Glomerular endothelial cell (primary cell): ENCODE data around the gene PRKCD. TPM values are rescaled to one million over a fixed set of nuclear protein-coding genes. Genes with fewer than 3 reads are reported as not detected.
A peak's percentile ranks its signal among the peaks of the same experiment; 100 is the strongest.

Source experiments
- DNase-seq: peaks from one replicate; pipeline ENCODE4 v3.0.0-alpha.2; 2011; ENCODE audit warnings: low read depth, low spot score; ENCODE audit errors: extremely low read depth
- total RNA-seq: library from RNA; depleted of rRNA; stranded (reverse); fragments of >200 nt; gene quantifications from 2 replicates; pipeline ENCODE4 v1.2.3, GENCODE V29; 2015

The PRKCD gene
- total RNA-seq, 1 donor from 2014 or later = 12.1 TPM

DNA sequence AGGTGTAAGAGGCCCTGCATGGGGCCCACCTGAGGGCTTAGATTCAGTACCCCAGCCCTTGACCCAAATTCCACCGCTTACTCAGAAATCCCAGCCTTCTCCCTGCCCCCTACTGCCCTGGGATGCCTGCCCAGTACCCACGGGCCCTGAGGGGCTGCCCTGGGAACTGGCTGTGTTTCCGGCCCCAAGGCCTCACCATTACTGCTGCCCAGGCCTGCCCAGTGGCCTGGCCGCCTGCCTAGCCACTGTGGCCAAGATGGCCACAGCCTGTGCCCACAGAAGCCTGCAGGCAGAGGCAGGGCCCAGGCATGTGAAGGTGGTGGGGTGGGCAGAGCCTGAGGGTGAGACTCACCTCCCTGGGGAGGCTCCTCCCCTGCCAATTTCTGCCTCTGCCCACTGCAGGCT, 6.1 kb upstream of the PRKCD start:
- DNase-seq = no peak

DNA sequence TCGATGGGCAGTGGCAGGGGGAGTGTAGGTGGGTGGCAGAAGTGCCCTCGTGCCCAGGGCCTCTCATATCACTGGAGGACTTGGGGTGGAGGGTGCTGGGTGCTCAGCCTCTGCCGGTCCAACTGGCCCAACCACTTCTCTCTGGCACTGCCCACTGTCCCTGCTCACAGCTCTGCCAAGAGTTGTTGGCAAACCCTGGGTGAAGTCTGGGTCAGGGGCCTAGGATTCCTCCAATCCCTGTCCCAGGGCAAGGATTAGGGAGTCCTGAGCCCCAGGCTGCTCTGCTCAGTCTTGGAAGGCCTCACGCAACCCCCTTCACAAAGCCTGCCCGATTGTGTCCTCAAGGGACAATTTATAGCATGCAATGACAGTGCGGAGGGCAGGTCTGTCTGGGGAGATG, 5.2 kb upstream of the PRKCD start:
- no peak for DNase-seq

DNA sequence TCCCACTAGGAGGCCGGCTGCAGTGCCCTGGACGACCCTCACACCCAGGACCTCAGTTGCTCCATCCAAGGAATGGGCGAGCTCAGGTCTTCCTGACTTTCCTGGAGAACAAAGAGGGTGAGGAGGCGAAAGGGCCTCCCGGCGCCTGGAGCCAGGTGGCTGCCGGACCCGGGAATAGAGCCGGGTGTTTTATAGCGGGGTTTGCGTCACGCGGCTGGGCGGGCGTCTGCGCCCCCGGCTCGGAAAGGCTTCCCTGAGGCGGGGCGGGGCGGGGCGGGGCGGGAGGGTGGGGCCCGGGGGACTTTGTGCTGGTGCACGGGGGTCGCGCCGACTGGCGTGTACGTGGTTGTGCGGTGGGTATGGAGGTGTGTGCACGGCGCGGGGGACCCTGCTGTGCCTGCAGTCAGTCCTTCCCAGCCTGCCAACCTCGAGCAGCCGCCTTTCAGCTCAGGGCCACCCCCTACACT, 4.6 kb upstream of the PRKCD start:
- no peak for DNase-seq

DNA sequence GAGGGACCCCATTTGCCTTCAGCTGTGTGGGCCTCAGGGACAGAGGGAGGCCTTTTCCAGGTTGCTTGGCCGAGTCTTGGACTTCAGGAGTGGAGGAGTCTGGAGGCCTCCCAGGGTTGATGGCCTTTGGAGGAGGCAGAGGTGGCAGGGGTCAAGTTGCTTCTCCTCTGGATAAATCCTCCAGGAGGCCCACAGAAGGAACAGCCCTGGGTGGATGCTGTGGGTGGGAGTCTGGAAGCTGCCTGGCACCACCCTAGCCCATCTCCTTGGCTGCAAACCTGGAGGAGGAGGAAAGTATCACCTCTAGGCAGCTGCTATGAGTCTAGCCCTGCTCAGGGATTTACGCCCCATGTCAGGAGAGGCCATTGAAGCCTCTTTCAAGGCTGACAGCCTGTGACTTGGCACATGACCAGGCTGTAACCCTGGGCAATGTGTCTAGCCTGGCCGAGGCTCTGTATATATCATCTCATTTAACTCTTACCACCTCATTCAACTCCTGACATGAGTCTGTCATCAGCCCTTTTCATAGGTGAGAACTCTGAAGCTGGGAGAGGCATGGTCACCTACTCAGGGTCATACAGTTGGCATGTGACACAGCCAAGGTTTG, 2.9 kb upstream of the PRKCD start:
- DNase-seq = no peak

DNA sequence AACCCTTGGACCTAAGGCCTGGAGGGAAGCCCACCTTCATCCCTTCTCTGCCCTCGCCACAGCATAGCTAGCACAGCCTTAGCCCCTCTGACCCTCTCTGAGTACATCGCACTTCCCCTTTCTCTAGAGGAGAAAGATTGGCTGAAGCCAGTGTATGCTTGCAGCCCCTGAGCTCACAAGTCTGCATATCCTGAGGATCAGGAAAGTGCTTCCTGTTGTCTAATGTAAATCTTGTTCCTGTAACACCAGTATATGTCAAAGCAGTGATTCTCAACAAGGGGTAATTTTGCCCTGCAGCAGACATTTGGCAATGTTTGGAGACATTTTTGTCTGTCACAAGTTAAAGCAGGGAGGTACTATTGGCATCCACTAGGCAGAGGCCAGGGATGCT, 2.2 kb upstream of the PRKCD start:
- DNase-seq = no peak

DNA sequence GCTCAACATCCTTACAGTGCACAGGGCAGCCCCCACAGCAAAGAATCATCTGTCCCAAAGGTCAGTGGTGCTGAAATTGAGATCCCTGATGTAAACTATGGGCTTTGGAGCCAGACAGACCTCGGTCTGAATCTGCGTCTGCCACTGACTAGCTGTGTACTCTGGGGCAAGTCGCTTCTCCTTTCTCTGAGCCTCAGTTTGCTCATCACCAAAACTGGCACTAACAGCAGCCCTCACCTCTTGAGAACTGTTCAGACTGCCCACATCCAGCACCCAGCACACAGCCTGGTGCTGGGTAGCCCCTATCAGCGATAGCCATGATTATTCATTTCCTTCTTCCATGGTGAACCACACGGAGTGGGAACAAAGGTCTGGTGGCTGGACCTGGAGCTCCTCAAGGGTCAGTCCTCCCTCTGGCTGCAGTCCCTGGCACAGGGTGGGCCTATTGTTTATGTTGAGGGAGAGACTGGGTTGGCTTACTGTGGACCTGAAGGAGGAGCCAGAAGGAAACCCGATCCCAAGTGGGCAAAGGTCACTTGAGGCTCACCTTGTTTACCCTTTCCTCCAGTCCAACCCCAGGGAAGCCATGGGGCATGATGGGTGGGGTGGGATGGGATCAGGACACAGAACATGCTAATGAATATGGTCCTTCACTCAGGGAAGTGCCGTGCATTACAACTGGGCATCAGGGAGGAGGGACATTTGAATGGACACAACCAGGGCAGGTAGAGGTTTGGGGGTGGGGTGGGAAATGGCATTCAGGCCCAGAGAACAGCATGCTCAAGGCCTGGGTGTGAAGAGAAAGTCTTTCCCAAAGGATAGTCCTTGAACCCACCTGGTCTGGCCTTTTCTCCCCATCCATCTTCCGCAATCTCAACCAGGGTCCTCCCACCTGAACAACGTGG, 1.6 kb upstream of the PRKCD start:
- no peak for DNase-seq

DNA sequence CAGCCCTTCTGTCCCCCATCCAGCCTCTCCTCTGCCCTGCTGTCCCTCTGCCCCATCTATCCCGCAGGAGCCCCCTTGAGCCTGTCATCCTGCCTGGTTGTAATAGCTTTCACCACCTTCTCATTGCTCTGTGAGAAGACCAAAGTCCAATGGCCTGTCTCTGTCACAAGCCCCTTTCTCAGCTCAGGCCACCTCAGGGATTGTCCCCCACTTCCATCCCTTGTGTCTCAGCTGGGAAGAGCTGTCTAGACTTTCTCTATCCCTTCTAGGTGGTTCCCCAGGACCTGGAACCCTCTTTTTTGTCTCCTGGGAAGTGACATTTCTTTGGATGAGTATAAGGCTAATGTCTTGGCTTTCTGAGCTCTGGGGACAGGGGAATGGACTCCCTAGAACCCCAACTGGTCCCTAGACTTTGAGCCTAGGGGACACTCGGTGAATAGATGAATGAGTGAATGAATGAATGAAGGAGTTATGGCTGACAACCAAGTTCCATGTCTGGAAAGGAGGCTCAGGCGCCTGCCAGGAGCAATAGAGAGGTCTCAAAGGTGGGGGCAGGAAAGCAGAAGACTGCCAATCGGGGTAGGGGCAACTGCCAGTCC, 849 bp upstream of the PRKCD start:
- DNase-seq = no peak

DNA sequence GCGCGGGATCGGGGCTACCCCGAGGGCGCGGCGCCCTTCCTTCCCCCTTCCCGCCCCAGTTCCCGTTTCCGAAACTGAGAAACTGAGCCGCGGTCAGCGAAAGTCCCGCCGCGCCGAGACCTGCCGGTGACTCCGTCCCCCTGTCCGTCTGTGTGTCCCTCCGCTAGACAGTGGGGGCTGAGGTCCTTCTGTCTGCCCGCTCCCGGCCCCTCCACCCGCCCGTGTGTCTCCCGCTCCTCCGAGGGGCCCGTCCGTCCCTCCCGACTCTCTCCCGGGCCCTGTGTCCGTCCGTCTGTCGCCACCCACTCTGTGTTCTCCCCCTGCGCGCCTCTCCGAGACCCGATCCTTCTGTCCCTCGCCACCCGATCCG, 426 bp downstream of the PRKCD start:
- DNase-seq = no peak

DNA sequence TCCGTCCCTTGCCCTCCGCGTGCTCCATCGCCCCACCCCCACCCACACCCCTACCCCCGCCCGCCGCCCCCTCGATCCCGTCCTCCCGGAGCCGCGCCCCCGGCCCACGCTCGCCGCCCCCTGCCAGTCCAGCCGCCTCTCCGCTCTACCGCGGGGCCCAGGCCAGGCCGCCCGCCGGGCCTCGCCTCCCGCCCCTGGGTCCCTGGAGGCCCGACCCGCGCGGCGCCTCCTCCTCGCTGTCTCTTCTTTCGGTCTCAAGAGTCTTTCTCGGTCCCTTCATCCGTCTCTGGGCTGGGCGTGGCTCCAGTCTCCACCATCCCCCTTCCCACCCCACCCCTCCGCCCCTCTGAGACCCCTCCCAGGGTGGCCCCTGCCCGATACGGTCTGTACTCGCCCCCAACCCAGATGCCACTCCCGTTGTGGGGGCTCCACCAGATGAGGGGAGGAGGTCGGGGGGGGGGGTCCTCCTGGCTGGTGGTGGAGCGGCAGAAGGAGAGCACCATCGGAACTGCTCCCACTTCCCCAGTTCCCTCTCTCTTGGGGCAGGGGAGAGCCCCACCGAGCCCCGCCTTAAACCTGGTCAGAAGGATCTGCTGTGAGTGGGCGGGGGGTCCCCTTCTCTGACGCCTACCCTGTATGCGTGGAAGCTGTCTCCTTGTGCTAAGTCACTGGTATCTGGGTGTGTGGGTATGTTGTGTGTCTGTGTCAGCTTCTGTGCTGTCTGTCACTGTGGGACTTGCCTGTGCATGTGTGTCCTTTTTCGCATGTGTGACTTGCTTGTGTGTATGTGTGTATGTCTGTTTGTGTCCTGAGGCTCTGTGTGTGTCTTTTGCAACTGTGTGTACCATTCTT, 1.0 kb downstream of the PRKCD start:
- no peak for DNase-seq

DNA sequence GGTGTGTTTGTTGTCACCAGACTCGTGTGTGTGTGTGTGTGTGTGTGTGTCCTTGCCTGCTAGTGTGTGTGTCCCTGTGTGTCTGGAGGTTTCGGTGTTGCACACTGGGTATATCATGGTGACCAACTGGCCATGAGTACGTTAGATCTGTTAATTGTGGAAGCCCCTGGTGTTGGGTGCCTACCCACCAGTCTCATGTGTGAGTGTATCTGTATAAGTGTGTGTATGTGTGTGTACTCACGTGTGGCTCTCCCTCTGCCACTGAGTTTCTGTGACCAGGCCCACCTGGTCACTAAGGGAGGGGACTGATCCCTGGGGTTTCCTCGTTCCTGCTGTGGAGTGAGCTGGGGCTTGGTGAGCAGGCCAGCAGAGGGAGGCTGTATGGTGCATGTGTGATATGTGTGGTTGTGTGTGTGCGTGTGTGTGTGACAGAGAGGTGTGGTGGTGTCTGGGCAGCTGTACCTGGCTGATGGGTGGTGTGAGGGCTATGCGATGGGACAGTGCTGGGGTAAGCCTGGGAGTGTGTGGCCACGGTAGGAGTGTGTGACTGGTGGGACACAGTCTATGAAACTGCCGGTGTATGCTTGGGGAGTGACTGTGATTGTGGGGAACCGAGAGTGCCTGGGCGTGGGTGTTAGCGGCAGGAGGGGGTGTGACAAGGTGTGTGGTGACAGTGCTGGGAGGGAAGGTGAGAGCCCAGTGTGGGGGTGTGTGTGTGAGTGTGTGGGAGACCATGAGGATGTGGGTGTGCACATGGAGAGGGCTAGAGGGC, 1.8 kb downstream of the PRKCD start:
- DNase-seq = no peak

DNA sequence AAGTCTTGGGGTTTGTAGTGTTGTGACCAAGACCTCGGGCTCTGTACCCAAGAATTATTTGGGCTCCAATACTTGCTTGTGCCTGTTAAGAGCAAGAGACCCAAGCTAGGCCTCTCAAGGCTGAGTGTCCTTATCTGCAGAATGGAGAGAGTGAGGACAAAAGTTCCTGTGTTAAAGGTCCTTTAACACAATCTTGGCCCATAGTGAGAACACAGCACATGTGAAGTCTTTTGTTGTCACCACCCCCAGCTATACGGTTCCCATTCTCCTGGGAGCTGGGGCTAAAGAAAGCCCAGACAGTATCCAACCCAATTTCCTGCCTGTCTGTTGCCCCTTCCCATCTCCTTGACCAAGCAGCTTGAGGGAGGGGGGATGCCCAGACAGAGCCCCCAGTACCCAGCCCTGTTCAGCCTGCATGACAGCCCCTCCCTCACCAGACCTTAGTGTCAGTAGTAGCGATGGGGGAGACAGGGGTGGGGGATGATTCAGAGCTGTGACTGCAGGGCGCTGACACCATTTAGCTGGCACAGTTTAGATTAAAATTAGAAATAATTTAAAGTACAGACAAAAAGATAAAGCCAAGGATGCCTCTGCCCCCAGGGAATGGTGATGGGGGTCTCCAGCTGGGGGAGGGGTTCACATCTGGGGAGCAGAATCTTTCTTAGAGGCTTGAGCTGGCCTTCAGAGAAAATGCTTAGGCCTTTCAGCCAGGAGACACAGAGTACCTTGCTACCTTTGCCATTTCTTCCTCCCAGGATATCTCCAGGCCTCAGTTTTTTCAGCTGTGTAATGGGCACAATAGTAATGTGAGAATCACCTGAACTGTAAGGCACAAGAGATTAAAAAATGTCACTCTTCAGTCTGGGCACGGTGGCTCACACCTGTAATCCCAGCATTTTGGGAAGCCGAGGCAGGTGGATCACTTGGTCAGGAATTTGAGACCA, 2.7 kb downstream of the PRKCD start:
- no peak for DNase-seq

DNA sequence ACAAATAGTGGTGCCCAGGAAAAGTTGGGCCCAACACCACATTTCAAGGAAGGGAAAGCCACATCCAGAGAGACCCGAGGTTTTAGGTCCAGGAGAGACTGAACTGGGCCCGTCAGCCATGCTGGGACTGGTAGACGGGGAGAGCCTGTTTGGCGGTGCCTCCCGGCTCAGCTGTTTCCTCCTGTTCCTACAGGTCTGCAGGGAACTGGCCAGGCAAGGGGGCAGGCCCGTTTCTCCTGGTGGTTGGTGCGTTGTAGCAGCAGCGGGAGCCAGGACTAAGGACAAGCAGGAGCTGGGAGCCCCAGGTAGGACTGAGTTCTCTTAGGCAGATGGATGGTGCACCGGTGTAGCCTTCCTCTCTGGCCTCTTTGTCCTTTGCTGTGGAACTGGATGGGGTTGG, 3.9 kb downstream of the PRKCD start:
- DNase-seq = no peak

DNA sequence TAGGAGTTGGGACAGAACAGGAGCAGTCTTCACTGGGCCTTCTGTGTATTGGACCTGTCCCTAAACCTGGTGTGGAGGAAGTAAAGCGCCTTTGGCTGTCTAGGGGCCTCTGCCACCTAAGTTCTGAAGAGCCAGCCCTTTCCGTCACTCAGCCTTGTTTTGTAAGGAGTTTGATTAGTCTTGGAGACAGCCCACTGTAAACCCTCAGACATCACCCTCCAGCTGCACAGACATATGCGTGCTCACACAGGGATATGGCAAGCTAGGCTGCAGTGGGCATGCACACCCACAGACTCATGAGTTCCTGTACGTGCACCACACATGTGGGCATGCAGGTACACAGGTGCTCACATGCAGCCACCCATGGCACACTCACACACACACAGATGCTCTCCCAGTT, 5.2 kb downstream of the PRKCD start:
- DNase-seq = no peak

DNA sequence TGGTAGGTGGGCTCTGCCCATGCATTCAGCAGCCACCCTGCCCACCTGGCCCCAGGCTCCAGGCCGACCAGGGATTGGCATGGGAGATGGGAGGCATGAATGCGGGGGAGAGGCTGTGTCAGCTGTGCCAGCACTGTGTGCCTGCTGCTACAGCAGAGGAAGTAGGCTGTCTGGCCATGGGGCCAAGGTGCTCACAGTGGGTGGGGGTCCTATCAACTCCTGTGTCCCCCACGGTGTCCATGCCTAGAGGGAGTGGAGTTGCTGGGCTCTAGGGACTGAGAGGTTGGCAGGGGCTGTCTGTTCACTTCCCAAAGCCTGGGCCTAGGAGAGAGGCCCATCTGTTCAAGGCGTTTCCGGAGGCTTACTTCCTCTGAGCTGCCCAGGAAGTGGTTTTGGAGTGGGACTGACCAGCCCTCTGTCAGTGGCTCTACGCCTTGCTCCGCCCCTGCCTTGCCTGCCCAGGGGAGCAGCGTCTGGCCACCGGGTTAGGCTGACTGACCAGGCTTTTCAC, 5.8 kb downstream of the PRKCD start:
- peak; percentile 12 for DNase-seq

DNA sequence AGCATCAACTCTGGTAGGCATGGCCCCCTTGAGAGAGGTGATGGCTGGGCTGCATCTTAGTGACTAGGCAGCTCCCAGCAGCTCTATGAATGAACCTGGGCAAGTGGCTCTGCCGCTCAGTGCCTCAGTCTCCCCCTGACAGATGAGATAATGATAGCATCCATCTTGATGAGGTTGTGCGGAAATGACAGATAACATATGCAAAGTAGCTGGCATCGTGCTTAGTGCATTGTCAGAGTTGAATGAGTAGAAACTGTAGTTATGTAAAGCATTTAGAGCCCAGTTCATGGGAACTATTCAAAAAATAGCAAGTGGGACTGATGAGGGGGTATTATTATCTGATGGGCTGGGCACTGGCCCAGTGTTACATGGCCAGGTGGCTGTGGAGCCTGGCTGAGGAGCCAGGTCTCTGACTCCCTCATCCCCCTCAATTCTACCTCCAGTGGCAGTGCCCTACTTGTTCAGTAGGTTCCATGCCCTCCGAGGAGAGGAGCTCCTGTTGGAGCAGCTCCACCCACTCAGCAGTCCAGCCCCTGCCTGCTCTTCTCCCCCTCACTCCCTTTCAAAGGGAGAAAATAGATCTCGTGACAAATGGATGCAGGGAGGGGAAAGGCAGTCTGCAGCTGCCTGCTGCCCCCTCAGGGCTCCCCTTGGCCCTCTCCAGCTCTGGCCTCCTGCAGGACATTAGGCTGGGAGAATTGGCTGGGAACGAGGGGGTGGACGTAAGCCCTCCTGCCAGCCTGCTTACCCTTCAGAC, 6.6 kb downstream of the PRKCD start:
- no peak for DNase-seq

DNA sequence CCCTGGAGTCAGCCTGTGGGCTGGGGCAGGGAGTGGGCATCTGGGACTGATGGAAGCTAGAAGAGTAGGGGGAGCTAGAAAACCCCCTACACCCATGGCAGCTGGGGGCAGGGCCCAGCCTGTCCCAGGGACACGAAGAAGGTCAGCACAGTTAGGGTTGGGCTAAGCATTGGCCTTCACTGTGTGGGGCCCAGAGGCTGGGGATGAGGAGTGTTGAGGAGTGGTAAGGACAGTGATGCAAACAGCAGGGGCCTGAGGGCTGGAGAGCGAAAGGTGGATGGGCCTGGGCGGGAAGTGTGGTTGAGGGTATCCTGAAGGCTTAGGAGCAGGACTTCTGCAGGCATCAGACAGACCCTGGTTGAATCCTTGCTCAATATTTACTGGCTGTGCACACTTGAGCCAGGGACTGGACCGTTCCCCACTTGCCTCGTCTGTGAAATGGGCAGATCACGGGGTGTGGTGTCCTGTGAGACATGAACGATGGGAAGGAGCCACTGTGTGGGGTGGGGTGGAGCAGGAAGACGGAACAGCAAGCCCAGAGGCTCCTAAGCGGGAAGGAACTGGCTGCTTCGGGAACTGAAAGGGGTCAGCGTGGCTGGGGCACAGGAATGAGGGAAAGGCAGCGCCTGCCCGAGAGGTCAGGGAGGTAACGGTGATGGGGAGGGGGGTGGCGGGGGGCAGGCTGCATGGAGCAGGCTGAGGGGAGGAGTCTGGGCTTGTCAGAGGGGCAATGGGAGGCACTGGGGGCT, 7.3 kb downstream of the PRKCD start:
- no peak for DNase-seq

DNA sequence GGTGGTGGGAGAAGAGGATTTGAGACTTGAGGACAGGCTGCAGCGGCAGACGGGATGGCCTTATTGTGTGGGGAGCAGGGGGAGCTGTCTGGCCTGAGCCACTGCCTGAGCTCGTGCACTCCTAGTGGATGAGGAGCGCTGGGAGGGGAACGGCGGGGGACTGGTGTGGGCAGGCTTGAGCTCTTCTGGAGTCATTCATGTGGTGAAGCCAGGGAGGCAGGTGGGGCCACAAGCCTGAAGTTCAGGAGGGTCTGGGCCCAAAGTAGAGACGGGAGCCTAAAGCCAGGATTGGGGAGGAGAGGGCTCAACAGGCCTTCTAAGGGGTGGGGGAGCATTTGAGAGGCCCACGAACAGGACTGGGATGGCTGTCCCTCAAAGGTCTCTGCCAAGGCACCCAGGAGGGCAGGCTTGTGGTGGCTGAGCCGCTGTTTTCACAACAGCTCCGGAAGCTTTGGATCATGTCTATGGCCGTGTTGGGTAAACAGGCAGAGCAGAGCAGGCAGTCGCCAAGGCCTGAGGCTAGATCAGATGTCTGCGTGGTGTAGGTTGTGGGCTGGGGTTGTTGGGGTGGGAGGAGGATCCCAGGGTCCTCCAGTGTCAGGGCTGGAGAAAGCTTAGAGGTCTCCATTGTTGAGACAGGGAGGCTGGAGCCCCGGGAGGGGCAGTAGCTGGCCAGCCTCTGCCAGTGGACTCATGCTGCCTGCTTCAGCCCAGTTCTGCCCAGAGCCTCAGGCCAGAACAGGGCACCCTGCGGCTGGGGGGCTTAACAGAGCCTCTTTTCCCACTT, 8.2 kb downstream of the PRKCD start:
- no peak for DNase-seq
